Calu3 (cell line): Measurements from ENCODE around the gene AIG1. TPM values are rescaled to one million over a fixed set of nuclear protein-coding genes. Genes with fewer than 3 reads are reported as not detected.

Source experiments
- BruUV-seq: library from RNA; stranded (reverse); fragments of 400-500 nt; replicated peaks from 2 replicates; lab custom pipeline; 2021; lab: Mats Ljungman, UMichigan
- CTCF ChIA-PET: fragments of 300-600 bp; sonication (Branson Sonifier 250); formaldehyde crosslinking; loops from one replicate; lab custom pipeline; 2022; ENCODE audit warnings: antibody characterized with exemption; lab: Charles Lee
- DNase-seq: peaks from one replicate; pipeline ENCODE4 v3.0.0; 2022
- H3K27ac Mint-ChIP-seq: one replicate; pipeline ENCODE4 v1.8.0; 2022; ENCODE audit warnings: mixed read lengths; ENCODE audit not compliant: unreplicated experiment
- H3K27me3 Mint-ChIP-seq: one replicate; pipeline ENCODE4 v1.8.0; 2022; ENCODE audit warnings: mixed read lengths; ENCODE audit not compliant: unreplicated experiment
- H3K36me3 Mint-ChIP-seq: one replicate; pipeline ENCODE4 v1.8.0; 2022; ENCODE audit warnings: mild to moderate bottlenecking, moderate library complexity, mixed read lengths; ENCODE audit not compliant: insufficient read depth, unreplicated experiment
- H3K4me1 Mint-ChIP-seq: one replicate; pipeline ENCODE4 v1.8.0; 2022; ENCODE audit warnings: mild to moderate bottlenecking, low read depth, mixed read lengths; ENCODE audit not compliant: unreplicated experiment
- H3K4me3 Mint-ChIP-seq: one replicate; pipeline ENCODE4 v1.8.0; 2022; ENCODE audit warnings: mild to moderate bottlenecking, low read depth, moderate library complexity, mixed read lengths; ENCODE audit not compliant: unreplicated experiment
- H3K9me3 Mint-ChIP-seq: one replicate; pipeline ENCODE4 v1.8.0; 2022; ENCODE audit warnings: low read depth, mixed read lengths; ENCODE audit not compliant: unreplicated experiment
- CTCF ChIP-seq: fragments of 200-600 bp; IDR thresholded peaks from one replicate; pipeline ENCODE4 v1.8.0; 2022; ENCODE audit warnings: antibody characterized with exemption; ENCODE audit not compliant: unreplicated experiment
- intact Hi-C: fragments of 100-400 bp; cut with micrococcal nuclease; formaldehyde crosslinking; loops from one replicate; pipeline ENCODE4 v1.10.0; 2022; ENCODE audit not compliant: unreplicated experiment
- total RNA-seq: library from RNA; stranded (reverse); gene quantifications from 2 replicates; pipeline ENCODE4 v1.2.3, GENCODE V29; 2022

Gene AIG1
- total RNA-seq, 1 experiment from 2014 or later = 57.2 TPM

- intact Hi-C loops = no loop called here
- no peak for TF ChIP-seq CTCF
- Mint-ChIP-seq H3K27me3 (no peaks in the 10 kb centered on the region), H3K9me3 (no peaks in the 10 kb centered on the region), H3K27ac (no peak overlapping the region), H3K4me1 (peaks cover 5% of the 10 kb centered on the region), H3K36me3 (no peaks in the 10 kb centered on the region), H3K4me3 (no peak overlapping the region)
- DNase-seq = no peak
- CTCF ChIA-PET = no interaction called here
- BruUV-seq = no TSS peak
Observed at GRCh38 chr6:143198312-143198711, 137.6 kb downstream of the AIG1 start.

DNA sequence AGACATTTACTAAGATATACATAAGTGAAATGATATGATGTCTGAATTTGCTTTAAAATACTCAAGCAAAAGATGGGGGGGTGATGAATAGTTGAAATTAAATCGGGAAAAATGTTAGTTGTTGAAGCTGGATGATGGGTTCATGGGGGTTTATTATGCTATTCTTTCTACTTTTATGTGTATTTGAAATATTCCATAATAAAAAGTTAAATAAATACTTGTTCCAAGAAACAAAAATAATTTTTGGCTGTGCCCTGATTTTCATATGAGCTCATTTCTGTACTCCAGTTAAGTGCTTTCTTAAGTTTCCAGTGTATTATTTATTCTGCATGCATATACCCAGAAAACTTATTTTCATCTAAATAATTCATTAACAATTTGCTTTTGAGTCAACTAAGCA is 138.6 kb downstream of the AIG1 start:
- Mint-ChIP-seq H3K27me3 (no peaks in the 10 kb centered on the region), H3K27ac (no peak overlapping the region), H3K36me3 (no peaks in the 10 kb centered on the region), H3K4me3 (no peak overlapping the region), H3K4me1 (peaks cover 12% of the 10 kb centered on the region), H3K9me3 (no peaks in the 10 kb centered on the region)
- no TSS peak for BruUV-seq
- CTCF ChIA-PET = no interaction called here
- intact Hi-C loops = no loop called here
- DNase-seq = no peak
- no peak for TF ChIP-seq CTCF

- BruUV-seq = no TSS peak
- Mint-ChIP-seq H3K4me1 (peaks cover 12% of the 10 kb centered on the region), H3K36me3 (no peaks in the 10 kb centered on the region), H3K27me3 (no peaks in the 10 kb centered on the region), H3K4me3 (no peak overlapping the region), H3K9me3 (no peaks in the 10 kb centered on the region), H3K27ac (no peak overlapping the region)
- DNase-seq = no peak
- CTCF ChIA-PET = no interaction called here
- intact Hi-C loops = no loop called here
- no peak for TF ChIP-seq CTCF
Observed at GRCh38 chr6:143200167-143200770, 139.6 kb downstream of the AIG1 start.

DNA sequence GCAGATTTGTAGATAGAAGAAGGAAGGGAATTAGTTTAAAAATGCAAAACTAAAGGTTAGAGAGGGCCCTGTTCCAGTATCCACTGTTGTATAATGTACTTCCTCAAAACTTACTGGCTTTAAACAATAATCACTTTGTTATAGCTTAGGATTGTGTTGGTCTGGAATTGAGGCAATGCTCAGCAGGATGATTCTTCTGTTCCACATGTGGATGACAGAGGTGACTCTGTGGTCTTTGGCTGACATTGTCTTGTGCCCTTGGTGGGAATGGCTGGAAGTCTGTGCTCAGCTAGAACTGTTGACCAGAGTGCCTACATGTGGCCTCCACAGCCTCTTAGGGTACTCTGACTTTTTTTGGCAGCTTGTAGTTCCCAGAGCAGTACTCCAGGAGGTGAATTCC is 143.4 kb downstream of the AIG1 start:
- Mint-ChIP-seq H3K27me3 (no peaks in the 10 kb centered on the region), H3K4me3 (no peak overlapping the region), H3K36me3 (no peaks in the 10 kb centered on the region), H3K9me3 (no peaks in the 10 kb centered on the region), H3K27ac (no peak overlapping the region), H3K4me1 (peaks cover 12% of the 10 kb centered on the region)
- CTCF ChIA-PET = no interaction called here
- BruUV-seq = no TSS peak
- intact Hi-C loops = no loop called here
- TF ChIP-seq CTCF = no peak
- DNase-seq = no peak
